HepG2 (cell line): ENCODE measurements around the gene NUDT19.

ENCODE experiments used
- GATAD2A ChIP-seq: IDR thresholded peaks from 2 replicates; pipeline ENCODE4 v1.6.1; 2016
- KLF15 ChIP-seq: sonication (generic); formaldehyde crosslinking; IDR thresholded peaks from 2 replicates; pipeline ENCODE4 v1.8.1; 2023; ENCODE audit warnings: borderline replicate concordance, mild to moderate bottlenecking, inconsistent platforms, missing genetic modification reagents, mixed read lengths

DNA sequence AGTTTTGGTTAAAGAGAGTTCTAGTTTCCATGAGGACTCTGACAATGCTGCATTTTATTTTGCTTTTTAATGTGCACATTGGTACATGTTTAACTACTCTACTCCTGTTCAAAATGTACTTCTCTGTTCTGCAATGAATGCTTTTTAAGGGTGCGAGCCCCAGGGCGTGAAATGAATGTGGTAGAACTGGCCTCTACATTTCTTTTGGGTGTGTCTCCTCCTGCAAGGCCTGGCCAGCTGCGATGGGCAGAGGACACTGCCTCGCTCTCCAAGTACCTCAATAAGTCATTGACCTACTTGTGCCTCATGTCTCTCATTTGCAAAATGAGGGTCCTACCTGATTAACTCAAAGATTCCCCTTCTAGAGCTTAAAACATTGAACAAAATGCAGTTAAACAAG lies 9.3 kb upstream of the NUDT19 start:
- TF ChIP-seq KLF15 (CRISPR knock-in tag) = no peak
- TF ChIP-seq GATAD2A (CRISPR knock-in tag) = no peak
